ENCODE results near the gene ACTBL2. TPM values are rescaled to one million over a fixed set of nuclear protein-coding genes. Genes with fewer than 3 reads are reported as not detected.

ACTBL2 gene
- total RNA-seq, 2 donors from 2014 or later, result 0.12 TPM; not detected in 1

GRCh38 chr5:57442080-57442839 lies 40.4 kb downstream of the ACTBL2 start:
- no peak for DNase-seq (ENCODE audit: low spot score)
- H3K4me1 ChIP-seq, result peaks cover 0 to 21% of the 10 kb centered on the region in 2 donors
- no peak overlapping the region for H3K4me3 ChIP-seq
- no peaks in the 10 kb centered on the region for H3K36me3 ChIP-seq
- H3K27me3 ChIP-seq, result no peaks in the 10 kb centered on the region
- no peaks in the 10 kb centered on the region for H3K9me3 ChIP-seq
- H3K27ac ChIP-seq, result no peak overlapping the region
- TF ChIP-seq, protein P1, sequence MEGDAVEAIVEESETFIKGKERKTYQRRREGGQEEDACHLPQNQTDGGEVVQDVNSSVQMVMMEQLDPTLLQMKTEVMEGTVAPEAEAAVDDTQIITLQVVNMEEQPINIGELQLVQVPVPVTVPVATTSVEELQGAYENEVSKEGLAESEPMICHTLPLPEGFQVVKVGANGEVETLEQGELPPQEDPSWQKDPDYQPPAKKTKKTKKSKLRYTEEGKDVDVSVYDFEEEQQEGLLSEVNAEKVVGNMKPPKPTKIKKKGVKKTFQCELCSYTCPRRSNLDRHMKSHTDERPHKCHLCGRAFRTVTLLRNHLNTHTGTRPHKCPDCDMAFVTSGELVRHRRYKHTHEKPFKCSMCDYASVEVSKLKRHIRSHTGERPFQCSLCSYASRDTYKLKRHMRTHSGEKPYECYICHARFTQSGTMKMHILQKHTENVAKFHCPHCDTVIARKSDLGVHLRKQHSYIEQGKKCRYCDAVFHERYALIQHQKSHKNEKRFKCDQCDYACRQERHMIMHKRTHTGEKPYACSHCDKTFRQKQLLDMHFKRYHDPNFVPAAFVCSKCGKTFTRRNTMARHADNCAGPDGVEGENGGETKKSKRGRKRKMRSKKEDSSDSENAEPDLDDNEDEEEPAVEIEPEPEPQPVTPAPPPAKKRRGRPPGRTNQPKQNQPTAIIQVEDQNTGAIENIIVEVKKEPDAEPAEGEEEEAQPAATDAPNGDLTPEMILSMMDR (IDR thresholded peaks at IDR 0.05), result no peak

DNA sequence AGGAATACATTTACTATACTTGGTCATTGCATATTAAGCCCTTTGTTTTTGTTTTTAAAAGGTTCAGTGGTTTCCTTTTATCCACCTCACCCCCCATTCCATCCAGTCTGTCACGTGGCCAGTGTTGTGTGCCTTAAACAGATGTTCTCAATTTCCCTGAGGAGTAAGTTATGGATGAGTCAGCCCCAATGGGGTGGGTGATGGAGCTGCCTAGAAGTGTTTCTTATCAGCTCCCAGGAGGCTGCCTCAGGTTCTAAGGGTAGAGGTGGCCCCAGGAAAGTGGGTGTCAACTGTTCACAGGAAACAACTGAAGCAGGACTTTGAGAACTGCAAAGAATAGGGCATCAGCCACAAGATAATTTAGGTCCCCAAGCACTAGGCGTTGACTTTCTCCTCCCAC lies 41.1 kb downstream of the ACTBL2 start:
- TF ChIP-seq, protein P1 (IDR thresholded peaks at IDR 0.05), result no peak
- Histone ChIP-seq H3K9me3 (no peaks in the 10 kb centered on the region), H3K36me3 (no peaks in the 10 kb centered on the region), H3K27ac (no peak overlapping the region), H3K27me3 (no peaks in the 10 kb centered on the region), H3K4me1 (peaks cover 0 to 18% of the 10 kb centered on the region in 2 donors), H3K4me3 (no peak overlapping the region)
- no peak for DNase-seq (ENCODE audit: low spot score)

DNA sequence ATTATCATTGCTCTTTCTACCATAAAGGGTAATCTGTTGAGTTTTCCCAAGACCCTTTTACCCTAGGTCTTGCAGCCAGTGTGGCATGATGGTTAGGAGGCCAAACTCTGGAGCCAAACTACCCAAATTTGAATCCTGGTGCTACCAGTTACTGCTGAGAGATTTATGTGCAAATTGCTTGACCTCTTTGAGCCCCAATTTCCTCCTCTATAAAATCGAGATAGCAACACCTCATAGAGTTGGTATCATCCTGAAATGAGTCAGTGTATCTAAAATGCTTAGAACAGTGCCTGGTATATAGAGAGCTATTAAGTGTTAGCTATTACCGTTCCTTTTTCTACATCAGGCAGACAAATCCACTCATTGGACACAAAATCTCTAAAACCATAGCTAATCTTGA lies 43.0 kb downstream of the ACTBL2 start:
- Histone ChIP-seq H3K4me3 (no peak overlapping the region), H3K4me1 (peaks cover 0 to 15% of the 10 kb centered on the region in 2 donors), H3K27me3 (no peaks in the 10 kb centered on the region), H3K36me3 (no peaks in the 10 kb centered on the region), H3K27ac (no peak overlapping the region), H3K9me3 (no peaks in the 10 kb centered on the region)
- no peak for DNase-seq (ENCODE audit: low spot score)
- TF ChIP-seq, protein P1 (IDR thresholded peaks at IDR 0.05), result no peak

- H3K9me3 ChIP-seq, result no peaks in the 10 kb centered on the region
- TF ChIP-seq, protein P1 (IDR thresholded peaks at IDR 0.05), result no peak
- no peaks in the 10 kb centered on the region for H3K36me3 ChIP-seq
- H3K27me3 ChIP-seq, result no peaks in the 10 kb centered on the region
- H3K4me3 ChIP-seq, result no peak overlapping the region
- DNase-seq (ENCODE audit: low spot score), result no peak
- peaks cover 0 to 21% of the 10 kb centered on the region in 2 donors for H3K4me1 ChIP-seq
- no peak overlapping the region for H3K27ac ChIP-seq
Observed at GRCh38 chr5:57437976-57438805, 44.4 kb downstream of the ACTBL2 start.

DNA sequence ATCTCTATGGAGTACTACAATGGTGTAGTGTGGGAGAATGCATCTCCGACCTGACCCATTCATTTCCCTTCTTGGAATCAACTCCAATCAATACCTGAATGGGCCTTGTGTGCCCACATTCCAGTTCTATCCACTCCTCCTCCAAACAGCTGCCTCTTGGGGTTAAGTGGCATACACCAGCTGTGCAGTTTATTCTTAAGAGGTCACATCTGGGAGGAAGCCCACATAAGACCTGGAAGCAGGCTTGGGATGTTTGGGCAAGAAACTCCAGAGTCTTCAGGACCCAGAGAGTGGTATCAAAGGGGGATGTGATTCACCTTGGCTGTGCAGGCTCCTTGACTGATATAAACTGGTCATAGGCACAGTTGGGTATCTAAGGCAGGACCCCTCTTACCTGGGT lies 46.0 kb downstream of the ACTBL2 start:
- TF ChIP-seq, protein P1 (IDR thresholded peaks at IDR 0.05), result no peak
- no peak overlapping the region for H3K4me3 ChIP-seq
- H3K27ac ChIP-seq, result no peak overlapping the region
- H3K4me1 ChIP-seq, result peaks cover 0 to 9% of the 10 kb centered on the region in 2 donors
- no peaks in the 10 kb centered on the region for H3K9me3 ChIP-seq
- no peak for DNase-seq (ENCODE audit: low spot score)
- no peaks in the 10 kb centered on the region for H3K36me3 ChIP-seq
- no peaks in the 10 kb centered on the region for H3K27me3 ChIP-seq
